Panc1 (cell line): Measurements from ENCODE around the gene KIAA1671. TPM values are rescaled to one million over a fixed set of nuclear protein-coding genes. Genes with fewer than 3 reads are reported as not detected.

Experiments
- ATAC-seq: fragments of 200-7000 bp; cut with Tn5 transposase; 2 replicates; pipeline ENCODE4 v1.9.1; 2020; ENCODE audit warnings: mild to moderate bottlenecking, moderate library complexity
- BruUV-seq: library from RNA; stranded (reverse); fragments of 400-500 nt; replicated peaks from 2 replicates; lab custom pipeline; 2021; lab: Mats Ljungman, UMichigan
- CTCF ChIA-PET: fragments of 300-600 bp; sonication (Branson Sonifier 250); formaldehyde crosslinking; loops from one replicate; lab custom pipeline; 2022; ENCODE audit warnings: antibody characterized with exemption; lab: Charles Lee
- POLR2A ChIA-PET: fragments of 300-600 bp; sonication (Branson Sonifier 250); formaldehyde crosslinking; loops from one replicate; lab custom pipeline; 2022; ENCODE audit warnings: antibody characterized with exemption; lab: Charles Lee
- DNase-seq: peaks from one replicate; pipeline ENCODE4 v3.0.0-alpha.2; 2010; ENCODE audit warnings: low read depth, low spot score
- H3K27ac ChIP-seq: 2 replicates; pipeline ENCODE4 v1.5.1; 2011; ENCODE audit warnings: mild to moderate bottlenecking, low read length, inconsistent platforms
- H3K27me3 ChIP-seq: fragments of 200-500 bp; sonication (Bioruptor generic); 2 replicates; pipeline ENCODE4 v1.6.0; 2014; ENCODE audit warnings: low read length, inconsistent platforms; ENCODE audit not compliant: control insufficient read depth, insufficient read depth
- H3K36me3 ChIP-seq: fragments of 200-500 bp; sonication (Bioruptor generic); 2 replicates; pipeline ENCODE4 v1.5.1; 2014; ENCODE audit warnings: inconsistent platforms, mild to moderate bottlenecking, low read length, moderate library complexity; ENCODE audit not compliant: control insufficient read depth, insufficient read depth
- H3K4me1 ChIP-seq: 2 replicates; pipeline ENCODE4 v1.5.1; 2011; ENCODE audit warnings: inconsistent platforms, mild to moderate bottlenecking, low read length, moderate library complexity; ENCODE audit not compliant: control insufficient read depth, insufficient read depth
- H3K4me3 ChIP-seq, 2 experiments: 2 replicates each; pipeline ENCODE4 v1.5.1; 2011 to 2012; ENCODE audit warnings: low read depth in 2 of 2, low read length in 2 of 2, mild to moderate bottlenecking in 2 of 2, inconsistent platforms in 1 of 2, moderate library complexity in 1 of 2
- H3K9me3 ChIP-seq: fragments of 200-500 bp; sonication (Bioruptor generic); 2 replicates; pipeline ENCODE4 v1.5.1; 2014; ENCODE audit warnings: low read depth, mild to moderate bottlenecking, inconsistent platforms, low read length, moderate library complexity; ENCODE audit not compliant: control insufficient read depth, insufficient read depth
- POLR2AphosphoS5 ChIP-seq: IDR thresholded peaks from 2 replicates; pipeline ENCODE4 v1.6.1; 2012; ENCODE audit warnings: mild to moderate bottlenecking, low read depth, low read length, moderate library complexity
- SIN3A ChIP-seq: IDR thresholded peaks from 2 replicates; pipeline ENCODE4 v1.6.1; 2012; ENCODE audit warnings: low read depth, mild to moderate bottlenecking, low read length, moderate library complexity, borderline replicate concordance; ENCODE audit not compliant: insufficient read depth
- TCF7L2 ChIP-seq: IDR thresholded peaks from 2 replicates; pipeline ENCODE4 v1.6.1; 2011; ENCODE audit warnings: mild to moderate bottlenecking, low read depth, low read length, inconsistent platforms
- in situ Hi-C: cut with HindIII; loops from 2 replicates; pipeline ENCODE4 v1.10.0; 2016; ENCODE audit warnings: low sequenced_read_pairs, low pct_unique_long_range_greater_than_20kb
- intact Hi-C: fragments of 100-400 bp; cut with micrococcal nuclease; formaldehyde crosslinking; loops from one replicate; pipeline ENCODE4 v1.10.0; 2022; ENCODE audit not compliant: unreplicated experiment
- total RNA-seq: library from RNA; stranded (reverse); gene quantifications from one replicate; pipeline ENCODE4 v1.2.1, GENCODE V29; 2021; ENCODE audit not compliant: unreplicated experiment
- TF ChIP-seq, protein P1 (sequence below): fragments of 450-650 bp; IDR thresholded peaks from 2 replicates; pipeline ENCODE4 v1.5.1; 2017; ENCODE audit warnings: mild to moderate bottlenecking
- TF ChIP-seq, protein P2 (sequence below), 2 experiments: IDR thresholded peaks; 2 replicates each; pipeline ENCODE4 v1.6.1; 2011 to 2012; ENCODE audit warnings: low read depth in 2 of 2, control low read depth in 1 of 2, low read length in 1 of 2, mild to moderate bottlenecking in 1 of 2, moderate library complexity in 1 of 2; ENCODE audit not compliant: insufficient read depth in 1 of 2

The KIAA1671 gene
- total RNA-seq, 1 experiment from 2014 or later, result 48.1 TPM

GRCh38 chr22:25167834-25168601 lies 215.5 kb downstream of the KIAA1671 start:
- ATAC-seq (no peak), DNase-seq (no peak)
- ChIA-PET POLR2A (no interaction called here), CTCF (interaction anchor here (0.6 kb wide), 1 partner anchor 111 kb away, joined by 4 read pairs; no protein-coding TSS in a partner anchor)
- no peaks in the 10 kb centered on the region for H3K36me3 ChIP-seq
- no TSS peak for BruUV-seq
- TF ChIP-seq, protein P1, sequence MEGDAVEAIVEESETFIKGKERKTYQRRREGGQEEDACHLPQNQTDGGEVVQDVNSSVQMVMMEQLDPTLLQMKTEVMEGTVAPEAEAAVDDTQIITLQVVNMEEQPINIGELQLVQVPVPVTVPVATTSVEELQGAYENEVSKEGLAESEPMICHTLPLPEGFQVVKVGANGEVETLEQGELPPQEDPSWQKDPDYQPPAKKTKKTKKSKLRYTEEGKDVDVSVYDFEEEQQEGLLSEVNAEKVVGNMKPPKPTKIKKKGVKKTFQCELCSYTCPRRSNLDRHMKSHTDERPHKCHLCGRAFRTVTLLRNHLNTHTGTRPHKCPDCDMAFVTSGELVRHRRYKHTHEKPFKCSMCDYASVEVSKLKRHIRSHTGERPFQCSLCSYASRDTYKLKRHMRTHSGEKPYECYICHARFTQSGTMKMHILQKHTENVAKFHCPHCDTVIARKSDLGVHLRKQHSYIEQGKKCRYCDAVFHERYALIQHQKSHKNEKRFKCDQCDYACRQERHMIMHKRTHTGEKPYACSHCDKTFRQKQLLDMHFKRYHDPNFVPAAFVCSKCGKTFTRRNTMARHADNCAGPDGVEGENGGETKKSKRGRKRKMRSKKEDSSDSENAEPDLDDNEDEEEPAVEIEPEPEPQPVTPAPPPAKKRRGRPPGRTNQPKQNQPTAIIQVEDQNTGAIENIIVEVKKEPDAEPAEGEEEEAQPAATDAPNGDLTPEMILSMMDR, result no peak
- no peak for TF ChIP-seq POLR2AphosphoS5
- no peak for TF ChIP-seq TCF7L2
- TF ChIP-seq, protein P2, sequence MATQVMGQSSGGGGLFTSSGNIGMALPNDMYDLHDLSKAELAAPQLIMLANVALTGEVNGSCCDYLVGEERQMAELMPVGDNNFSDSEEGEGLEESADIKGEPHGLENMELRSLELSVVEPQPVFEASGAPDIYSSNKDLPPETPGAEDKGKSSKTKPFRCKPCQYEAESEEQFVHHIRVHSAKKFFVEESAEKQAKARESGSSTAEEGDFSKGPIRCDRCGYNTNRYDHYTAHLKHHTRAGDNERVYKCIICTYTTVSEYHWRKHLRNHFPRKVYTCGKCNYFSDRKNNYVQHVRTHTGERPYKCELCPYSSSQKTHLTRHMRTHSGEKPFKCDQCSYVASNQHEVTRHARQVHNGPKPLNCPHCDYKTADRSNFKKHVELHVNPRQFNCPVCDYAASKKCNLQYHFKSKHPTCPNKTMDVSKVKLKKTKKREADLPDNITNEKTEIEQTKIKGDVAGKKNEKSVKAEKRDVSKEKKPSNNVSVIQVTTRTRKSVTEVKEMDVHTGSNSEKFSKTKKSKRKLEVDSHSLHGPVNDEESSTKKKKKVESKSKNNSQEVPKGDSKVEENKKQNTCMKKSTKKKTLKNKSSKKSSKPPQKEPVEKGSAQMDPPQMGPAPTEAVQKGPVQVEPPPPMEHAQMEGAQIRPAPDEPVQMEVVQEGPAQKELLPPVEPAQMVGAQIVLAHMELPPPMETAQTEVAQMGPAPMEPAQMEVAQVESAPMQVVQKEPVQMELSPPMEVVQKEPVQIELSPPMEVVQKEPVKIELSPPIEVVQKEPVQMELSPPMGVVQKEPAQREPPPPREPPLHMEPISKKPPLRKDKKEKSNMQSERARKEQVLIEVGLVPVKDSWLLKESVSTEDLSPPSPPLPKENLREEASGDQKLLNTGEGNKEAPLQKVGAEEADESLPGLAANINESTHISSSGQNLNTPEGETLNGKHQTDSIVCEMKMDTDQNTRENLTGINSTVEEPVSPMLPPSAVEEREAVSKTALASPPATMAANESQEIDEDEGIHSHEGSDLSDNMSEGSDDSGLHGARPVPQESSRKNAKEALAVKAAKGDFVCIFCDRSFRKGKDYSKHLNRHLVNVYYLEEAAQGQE (IDR thresholded peaks at IDR 0.05; ENCODE audit: insufficient read depth in 1 of 2, low read depth in 2 of 2, low read length in 1 of 2), result no peak
- TF ChIP-seq SIN3A, result no peak
- intact Hi-C loops (no loop called here), in situ Hi-C loops (no loop called here)
- no peaks in the 10 kb centered on the region for H3K9me3 ChIP-seq
- H3K27me3 ChIP-seq, result no peaks in the 10 kb centered on the region
- H3K4me3 ChIP-seq, result no peak overlapping the region
- peaks cover 10% of the 10 kb centered on the region for H3K4me1 ChIP-seq
- H3K27ac ChIP-seq, result no peak overlapping the region

GRCh38 chr22:25169278-25170031 lies 216.9 kb downstream of the KIAA1671 start:
- Histone ChIP-seq H3K4me1 (peaks cover 10% of the 10 kb centered on the region), H3K9me3 (no peaks in the 10 kb centered on the region), H3K4me3 (no peak overlapping the region), H3K27ac (no peak overlapping the region), H3K27me3 (no peaks in the 10 kb centered on the region), H3K36me3 (no peaks in the 10 kb centered on the region)
- no peak for ATAC-seq
- BruUV-seq, result no TSS peak
- ChIA-PET CTCF (no interaction called here), POLR2A (no interaction called here)
- TF ChIP-seq SIN3A (no peak), POLR2AphosphoS5 (no peak), TCF7L2 (no peak)
- TF ChIP-seq, protein P1, result no peak
- TF ChIP-seq, protein P2 (IDR thresholded peaks at IDR 0.05; ENCODE audit: insufficient read depth in 1 of 2, low read depth in 2 of 2, low read length in 1 of 2), result no peak
- DNase-seq, result no peak
- intact Hi-C loops, result no loop called here
- in situ Hi-C loops, result no loop called here
